ENCODE measurements around the gene APLNR.

- no peak for TF ChIP-seq POLR2A (IDR thresholded peaks at IDR 0.05; ENCODE audit: low read depth, low read length)
- no peak for TF ChIP-seq EZH2 (IDR thresholded peaks at IDR 0.05; ENCODE audit: borderline replicate concordance, low read depth, low read length, severe bottlenecking)
- TF ChIP-seq CTCF (IDR thresholded peaks at IDR 0.05; ENCODE audit: extremely low read depth in 1 of 2, insufficient read depth in 1 of 2, low read depth in 1 of 2, low read length in 2 of 2) = no peak
- no peak for TF ChIP-seq MYC (IDR thresholded peaks at IDR 0.05; ENCODE audit: low read depth, low read length)
Measured at GRCh38 chr11:57200917-57201316, 36.1 kb downstream of the APLNR start.
